ENCODE measurements around the gene APCDD1. TPM values are rescaled to one million over a fixed set of nuclear protein-coding genes. Genes with fewer than 3 reads are reported as not detected.

The APCDD1 gene
- total and polyA plus RNA-seq, 4 donors, result 0.51 to 2.8 (median 1.5) TPM

GRCh38 chr18:10465174-10465939 is 10.9 kb downstream of the APCDD1 start:
- no peak overlapping the region for H3K9ac ChIP-seq (ENCODE audit: low read depth in 1 of 2, low read length in 2 of 2)
- H3K9me3 ChIP-seq (ENCODE audit: control insufficient read depth in 4 of 4, low read length in 3 of 4), result no peaks in the 10 kb centered on the region
- H3K27me3 ChIP-seq (ENCODE audit: control insufficient read depth in 4 of 4, insufficient read depth in 4 of 4, low read length in 3 of 4), result no peaks in the 10 kb centered on the region
- DNase-seq (ENCODE audit: low spot score), result no peak
- no peak overlapping the region for H3K27ac ChIP-seq (ENCODE audit: low read depth in 1 of 2, low read length in 2 of 2)
- 80% methylated on average over 9 of the region's 9 CpGs for WGBS
- no peak overlapping the region for H3K4me3 ChIP-seq (ENCODE audit: low read depth in 1 of 3, low read length in 3 of 3)
- no peaks in the 10 kb centered on the region for H3K4me1 ChIP-seq (ENCODE audit: control insufficient read depth in 4 of 4, insufficient read depth in 4 of 4, low read length in 3 of 4)
- H3K36me3 ChIP-seq (ENCODE audit: control insufficient read depth in 4 of 4, insufficient read depth in 3 of 4, low read depth in 1 of 4, low read length in 3 of 4), result no peaks in the 10 kb centered on the region
- TF ChIP-seq YY1 (IDR thresholded peaks at IDR 0.05), result no peak
- no peak for TF ChIP-seq EGR1 (IDR thresholded peaks at IDR 0.05; ENCODE audit: low read depth in 2 of 2)
- no peak for TF ChIP-seq RAD21 (IDR thresholded peaks at IDR 0.05)
- TF ChIP-seq REST (IDR thresholded peaks at IDR 0.05), result no peak
- TF ChIP-seq TAF1 (conservative IDR thresholded peaks at IDR 0.05), result no peak
- TF ChIP-seq MAX (IDR thresholded peaks at IDR 0.05), result no peak
- TF ChIP-seq ZBTB33 (IDR thresholded peaks at IDR 0.05), result no peak
- TF ChIP-seq FOXA1 (IDR thresholded peaks at IDR 0.05), result no peak
- TF ChIP-seq RXRA (IDR thresholded peaks at IDR 0.05), result no peak
- TF ChIP-seq SP1 (IDR thresholded peaks at IDR 0.05), result no peak
- no peak for TF ChIP-seq FOXA2 (IDR thresholded peaks at IDR 0.05)

- H3K4me1 ChIP-seq (ENCODE audit: control insufficient read depth in 4 of 4, insufficient read depth in 4 of 4, low read length in 3 of 4), result no peaks in the 10 kb centered on the region
- no peaks in the 10 kb centered on the region for H3K36me3 ChIP-seq (ENCODE audit: control insufficient read depth in 4 of 4, insufficient read depth in 3 of 4, low read depth in 1 of 4, low read length in 3 of 4)
- DNase-seq (ENCODE audit: low spot score), result no peak
- H3K9me3 ChIP-seq (ENCODE audit: control insufficient read depth in 4 of 4, low read length in 3 of 4), result no peaks in the 10 kb centered on the region
- TF ChIP-seq EGR1 (IDR thresholded peaks at IDR 0.05; ENCODE audit: low read depth in 2 of 2) (no peak), JUND (IDR thresholded peaks at IDR 0.05) (no peak), NR2F2 (IDR thresholded peaks at IDR 0.05) (no peak), GABPA (IDR thresholded peaks at IDR 0.05 in 1 of 2, conservative IDR thresholded peaks at IDR 0.05 in 1 of 2) (no peak), TAF1 (conservative IDR thresholded peaks at IDR 0.05) (no peak), SP1 (IDR thresholded peaks at IDR 0.05) (no peak), FOXA2 (IDR thresholded peaks at IDR 0.05) (no peak), HNF4G (IDR thresholded peaks at IDR 0.05) (no peak), FOXA1 (IDR thresholded peaks at IDR 0.05) (no peak), ATF3 (IDR thresholded peaks at IDR 0.05) (no peak), MAX (IDR thresholded peaks at IDR 0.05) (no peak), HNF4A (conservative IDR thresholded peaks at IDR 0.05) (no peak)
- H3K27ac ChIP-seq (ENCODE audit: low read depth in 1 of 2, low read length in 2 of 2), result no peak overlapping the region
- no peak overlapping the region for H3K9ac ChIP-seq (ENCODE audit: low read depth in 1 of 2, low read length in 2 of 2)
- H3K4me3 ChIP-seq (ENCODE audit: low read depth in 1 of 3, low read length in 3 of 3), result no peak overlapping the region
- peaks cover 0 to 6% (median 0%) of the 10 kb centered on the region in 4 donors for H3K27me3 ChIP-seq (ENCODE audit: control insufficient read depth in 4 of 4, insufficient read depth in 4 of 4, low read length in 3 of 4)
- WGBS, result 88% methylated on average over 7 of the region's 7 CpGs
Measured at GRCh38 chr18:10470429-10470828, 16.0 kb downstream of the APCDD1 start.

Measured in liver (tissue), 9 donors.